MCF 10A (cell line): ENCODE data around the gene NME3. TPM values are rescaled to one million over a fixed set of nuclear protein-coding genes. Genes with fewer than 3 reads are reported as not detected.

Experiments used
- BruUV-seq: library from RNA; stranded (reverse); fragments of 400-500 nt; replicated peaks from 2 replicates; lab custom pipeline; 2021; lab: Mats Ljungman, UMichigan
- CTCF ChIA-PET: fragments of 300-600 bp; sonication (Branson Sonifier 250); formaldehyde crosslinking; extraction: SDS; loops from one replicate; lab custom pipeline; 2021; ENCODE audit warnings: antibody characterized with exemption, inconsistent platforms; lab: Yijun Ruan, JAX
- POLR2A ChIA-PET: fragments of 300-600, 350-650 bp; sonication (Branson Sonifier 250); formaldehyde crosslinking; extraction: SDS; loops from one replicate; lab custom pipeline; 2020; ENCODE audit warnings: antibody characterized with exemption, inconsistent platforms; lab: Yijun Ruan, JAX
- DNase-seq: peaks from one replicate; pipeline ENCODE4 v3.0.0-alpha.2; 2018; ENCODE audit not compliant: unreplicated experiment
- H3K27ac Mint-ChIP-seq: one replicate; pipeline ENCODE4 v1.8.0; 2022; ENCODE audit warnings: mild to moderate bottlenecking, low read depth, mixed read lengths; ENCODE audit not compliant: unreplicated experiment
- H3K27me3 Mint-ChIP-seq: one replicate; pipeline ENCODE4 v1.8.0; 2022; ENCODE audit warnings: mixed read lengths; ENCODE audit not compliant: insufficient read depth, unreplicated experiment
- H3K36me3 Mint-ChIP-seq: one replicate; pipeline ENCODE4 v1.8.0; 2022; ENCODE audit warnings: mild to moderate bottlenecking, moderate library complexity, mixed read lengths; ENCODE audit not compliant: insufficient read depth, unreplicated experiment
- H3K4me1 Mint-ChIP-seq: one replicate; pipeline ENCODE4 v1.8.0; 2022; ENCODE audit warnings: mixed read lengths; ENCODE audit not compliant: insufficient read depth, unreplicated experiment
- H3K4me3 Mint-ChIP-seq: one replicate; pipeline ENCODE4 v1.8.0; 2022; ENCODE audit warnings: mild to moderate bottlenecking, moderate library complexity, mixed read lengths; ENCODE audit not compliant: unreplicated experiment
- H3K9me3 Mint-ChIP-seq: one replicate; pipeline ENCODE4 v1.8.0; 2022; ENCODE audit warnings: mixed read lengths; ENCODE audit not compliant: unreplicated experiment
- intact Hi-C: fragments of 100-400 bp; cut with micrococcal nuclease; formaldehyde crosslinking; loops from 2 replicates; pipeline ENCODE4 v1.14.1; 2022
- total RNA-seq: library from RNA; stranded (reverse); gene quantifications from 2 replicates; pipeline ENCODE4 v1.2.3, GENCODE V29; 2022
- TF ChIP-seq, protein P1 (sequence below): fragments of 200-600 bp; IDR thresholded peaks from one replicate; pipeline ENCODE4 v1.8.0; 2022; ENCODE audit warnings: antibody characterized with exemption, mild to moderate bottlenecking; ENCODE audit not compliant: unreplicated experiment

NME3 gene
- total RNA-seq, 1 experiment from 2014 or later: 44.0 TPM

DNA sequence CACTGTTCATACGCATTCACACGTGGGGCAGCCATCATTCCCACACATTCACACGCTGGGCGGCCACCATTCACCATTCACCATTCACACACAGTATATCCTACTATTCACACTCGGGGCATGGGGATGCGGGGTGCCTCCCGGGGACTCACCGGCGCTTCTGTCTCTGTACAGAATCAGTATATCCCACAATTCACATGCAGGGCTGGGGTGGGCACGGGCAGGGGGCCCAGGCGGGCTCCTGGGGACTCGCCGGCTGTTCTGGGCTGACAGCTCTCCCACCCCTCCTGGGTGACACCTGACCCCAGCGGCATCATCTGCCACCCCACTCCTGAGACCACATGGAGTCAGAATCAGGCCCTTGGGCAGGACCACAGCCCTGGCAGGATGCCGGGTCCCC is 9.6 kb downstream of the NME3 start:
- DNase-seq: no peak
- intact Hi-C loops: no loop called here
- no TSS peak for BruUV-seq
- H3K27me3 Mint-ChIP-seq: no peaks in the 10 kb centered on the region
- ChIA-PET CTCF (no interaction called here), POLR2A (no interaction called here)
- no peak overlapping the region for H3K4me3 Mint-ChIP-seq
- H3K4me1 Mint-ChIP-seq: no peaks in the 10 kb centered on the region
- no peaks in the 10 kb centered on the region for H3K9me3 Mint-ChIP-seq
- no peak overlapping the region for H3K27ac Mint-ChIP-seq
- peaks cover 40% of the 10 kb centered on the region for H3K36me3 Mint-ChIP-seq
- TF ChIP-seq, protein P1, sequence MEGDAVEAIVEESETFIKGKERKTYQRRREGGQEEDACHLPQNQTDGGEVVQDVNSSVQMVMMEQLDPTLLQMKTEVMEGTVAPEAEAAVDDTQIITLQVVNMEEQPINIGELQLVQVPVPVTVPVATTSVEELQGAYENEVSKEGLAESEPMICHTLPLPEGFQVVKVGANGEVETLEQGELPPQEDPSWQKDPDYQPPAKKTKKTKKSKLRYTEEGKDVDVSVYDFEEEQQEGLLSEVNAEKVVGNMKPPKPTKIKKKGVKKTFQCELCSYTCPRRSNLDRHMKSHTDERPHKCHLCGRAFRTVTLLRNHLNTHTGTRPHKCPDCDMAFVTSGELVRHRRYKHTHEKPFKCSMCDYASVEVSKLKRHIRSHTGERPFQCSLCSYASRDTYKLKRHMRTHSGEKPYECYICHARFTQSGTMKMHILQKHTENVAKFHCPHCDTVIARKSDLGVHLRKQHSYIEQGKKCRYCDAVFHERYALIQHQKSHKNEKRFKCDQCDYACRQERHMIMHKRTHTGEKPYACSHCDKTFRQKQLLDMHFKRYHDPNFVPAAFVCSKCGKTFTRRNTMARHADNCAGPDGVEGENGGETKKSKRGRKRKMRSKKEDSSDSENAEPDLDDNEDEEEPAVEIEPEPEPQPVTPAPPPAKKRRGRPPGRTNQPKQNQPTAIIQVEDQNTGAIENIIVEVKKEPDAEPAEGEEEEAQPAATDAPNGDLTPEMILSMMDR: no peak

DNA sequence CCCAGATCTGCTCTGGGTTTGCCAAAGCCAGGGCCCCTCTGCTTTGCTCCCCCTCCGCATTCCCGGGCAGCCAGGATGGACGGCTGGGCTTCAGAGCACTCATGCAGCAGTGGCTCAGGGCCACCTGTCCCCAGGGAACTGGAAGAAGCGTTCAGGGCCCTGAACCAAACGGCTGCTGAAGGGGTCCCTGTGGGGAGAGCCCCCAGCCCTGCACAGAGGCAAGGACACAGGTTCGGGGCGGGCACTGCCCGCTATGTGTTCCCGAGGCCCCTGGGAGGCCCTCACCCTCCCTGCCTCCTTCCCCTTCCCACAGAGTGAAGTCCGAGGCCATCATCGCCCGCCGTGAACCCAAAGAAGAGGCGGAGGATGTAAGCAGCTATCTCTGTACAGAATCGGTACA is 10.4 kb downstream of the NME3 start:
- Mint-ChIP-seq H3K27me3 (no peaks in the 10 kb centered on the region), H3K4me3 (no peak overlapping the region), H3K4me1 (no peaks in the 10 kb centered on the region), H3K9me3 (no peaks in the 10 kb centered on the region), H3K36me3 (peaks cover 35% of the 10 kb centered on the region), H3K27ac (no peak overlapping the region)
- no peak for DNase-seq
- intact Hi-C loops: no loop called here
- CTCF ChIA-PET: no interaction called here
- no TSS peak for BruUV-seq
- TF ChIP-seq, protein P1: no peak
- POLR2A ChIA-PET: no interaction called here

DNA sequence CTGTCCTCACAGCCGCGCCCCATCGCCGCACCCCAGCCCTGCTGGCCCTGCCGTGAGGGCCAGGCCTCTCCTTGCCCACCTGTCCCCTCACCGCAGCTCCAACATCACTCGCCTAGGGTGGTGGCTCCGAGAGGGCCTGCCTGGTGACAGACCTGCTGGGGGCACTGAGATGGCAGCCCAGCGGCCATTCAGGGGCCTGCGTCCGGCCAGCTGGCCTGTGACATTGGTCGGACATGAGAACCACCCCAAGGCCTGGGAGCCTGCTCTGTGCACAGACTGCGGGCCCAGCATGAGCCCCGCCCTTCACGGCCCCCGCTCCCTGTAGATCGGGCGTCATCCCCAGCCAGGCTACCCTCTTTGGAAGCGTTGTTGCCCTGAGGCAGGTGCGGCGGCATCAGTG is 11.8 kb downstream of the NME3 start:
- no peak for DNase-seq
- Mint-ChIP-seq H3K4me3 (no peak overlapping the region), H3K27ac (no peak overlapping the region), H3K36me3 (peaks cover 42% of the 10 kb centered on the region), H3K27me3 (no peaks in the 10 kb centered on the region), H3K4me1 (peaks cover 11% of the 10 kb centered on the region), H3K9me3 (no peaks in the 10 kb centered on the region)
- intact Hi-C loops: no loop called here
- TF ChIP-seq, protein P1: no peak
- ChIA-PET CTCF (no interaction called here), POLR2A (no interaction called here)
- BruUV-seq: no TSS peak

- no peak overlapping the region for H3K27ac Mint-ChIP-seq
- H3K4me1 Mint-ChIP-seq: peaks cover 12% of the 10 kb centered on the region
- H3K27me3 Mint-ChIP-seq: no peaks in the 10 kb centered on the region
- CTCF ChIA-PET: no interaction called here
- peaks cover 38% of the 10 kb centered on the region for H3K36me3 Mint-ChIP-seq
- H3K4me3 Mint-ChIP-seq: no peak overlapping the region
- no TSS peak for BruUV-seq
- no peak for DNase-seq
- no peaks in the 10 kb centered on the region for H3K9me3 Mint-ChIP-seq
- intact Hi-C loops: no loop called here
- TF ChIP-seq, protein P1: no peak
- POLR2A ChIA-PET: no interaction called here
Observed at GRCh38 chr16:1758923-1759322, 12.4 kb downstream of the NME3 start.
